ENCODE measurements around the gene MID1.

DNA sequence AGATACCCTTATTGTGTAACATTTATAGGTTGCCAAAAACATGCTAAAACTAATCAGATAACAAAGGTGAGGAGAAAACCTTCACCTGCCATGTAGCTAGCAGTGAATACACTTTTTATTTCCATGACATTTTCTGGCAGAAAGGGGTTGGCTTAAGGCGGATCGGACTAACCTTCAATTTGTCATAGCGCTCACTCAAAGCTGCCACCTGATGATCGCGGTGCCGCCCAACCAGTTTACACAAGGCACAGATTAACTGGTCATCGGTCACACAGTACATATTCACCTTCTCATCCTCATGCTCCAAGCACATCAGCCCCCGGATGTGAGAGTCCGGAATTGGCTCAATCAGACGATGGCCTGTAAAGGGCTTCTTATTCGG is 53.7 kb downstream of the MID1 start:
- TF ChIP-seq, protein P1, sequence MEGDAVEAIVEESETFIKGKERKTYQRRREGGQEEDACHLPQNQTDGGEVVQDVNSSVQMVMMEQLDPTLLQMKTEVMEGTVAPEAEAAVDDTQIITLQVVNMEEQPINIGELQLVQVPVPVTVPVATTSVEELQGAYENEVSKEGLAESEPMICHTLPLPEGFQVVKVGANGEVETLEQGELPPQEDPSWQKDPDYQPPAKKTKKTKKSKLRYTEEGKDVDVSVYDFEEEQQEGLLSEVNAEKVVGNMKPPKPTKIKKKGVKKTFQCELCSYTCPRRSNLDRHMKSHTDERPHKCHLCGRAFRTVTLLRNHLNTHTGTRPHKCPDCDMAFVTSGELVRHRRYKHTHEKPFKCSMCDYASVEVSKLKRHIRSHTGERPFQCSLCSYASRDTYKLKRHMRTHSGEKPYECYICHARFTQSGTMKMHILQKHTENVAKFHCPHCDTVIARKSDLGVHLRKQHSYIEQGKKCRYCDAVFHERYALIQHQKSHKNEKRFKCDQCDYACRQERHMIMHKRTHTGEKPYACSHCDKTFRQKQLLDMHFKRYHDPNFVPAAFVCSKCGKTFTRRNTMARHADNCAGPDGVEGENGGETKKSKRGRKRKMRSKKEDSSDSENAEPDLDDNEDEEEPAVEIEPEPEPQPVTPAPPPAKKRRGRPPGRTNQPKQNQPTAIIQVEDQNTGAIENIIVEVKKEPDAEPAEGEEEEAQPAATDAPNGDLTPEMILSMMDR (IDR thresholded peaks at IDR 0.05), result no peak
- no peak for TF ChIP-seq POLR2A (IDR thresholded peaks at IDR 0.05)

All from Peyer's patch (tissue), 4 donors.